ENCODE results near the gene FMNL3.
"Not testable (repeated sequence)": the region's sequence is repeated elsewhere in the genome, so short reads cannot be mapped to it uniquely, and the experiment has no call there.

FMNL3 gene

GRCh38 chr12:49627752-49628360, 79.3 kb downstream of the FMNL3 start:
- DNase-seq (ENCODE audit: low spot score): no peak

DNA sequence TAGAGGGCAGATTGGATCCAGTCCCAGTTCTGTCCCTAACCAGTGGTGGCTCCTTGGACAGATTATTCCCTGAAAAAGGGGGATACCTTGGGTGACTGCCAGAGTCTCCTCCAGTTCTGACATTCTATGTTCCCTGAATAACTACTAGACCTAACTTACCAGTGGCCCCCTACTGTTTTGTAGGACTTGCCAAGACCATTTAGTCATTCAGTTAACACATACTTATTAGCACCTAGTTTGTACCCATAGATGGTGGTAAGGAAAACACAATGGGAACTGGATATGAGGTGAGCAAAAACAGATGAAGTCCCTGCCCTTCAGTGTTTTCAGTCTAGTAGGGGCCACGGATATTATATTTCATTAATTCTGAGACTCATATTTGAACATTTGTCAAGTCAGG, 80.4 kb downstream of the FMNL3 start:
- DNase-seq (ENCODE audit: low spot score): no peak

DNA sequence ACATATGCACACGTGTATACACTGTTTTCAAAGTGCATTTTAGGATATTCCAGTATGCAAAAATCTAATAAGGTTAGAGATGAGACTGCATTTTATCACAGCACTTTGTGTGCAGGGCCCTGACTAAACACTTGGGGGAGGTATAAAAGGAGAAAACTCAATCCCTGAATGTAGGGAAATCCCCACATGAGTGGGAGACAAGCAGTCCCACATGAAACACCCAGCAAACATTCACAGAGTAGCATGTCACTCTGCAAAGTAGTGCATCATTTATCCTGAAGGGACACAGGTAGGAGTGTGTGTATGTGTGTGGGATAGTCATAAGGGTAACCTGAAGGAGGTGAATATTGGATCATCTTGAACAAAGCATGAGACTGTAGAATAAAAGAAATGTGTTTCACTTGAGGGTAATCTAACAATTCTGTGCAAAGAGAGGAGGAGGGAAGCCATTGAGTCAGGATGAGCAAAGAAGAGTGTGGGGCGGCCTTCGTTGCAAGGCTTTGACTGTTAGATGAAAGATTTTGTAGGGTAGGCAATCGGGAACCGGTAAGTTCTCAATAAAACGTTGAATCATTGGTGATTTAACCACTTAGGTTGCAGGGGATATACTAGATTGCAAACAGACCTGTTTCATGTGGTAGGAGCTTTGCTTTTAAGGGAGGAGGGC, 80.9 kb downstream of the FMNL3 start:
- DNase-seq (ENCODE audit: low spot score): no peak

DNA sequence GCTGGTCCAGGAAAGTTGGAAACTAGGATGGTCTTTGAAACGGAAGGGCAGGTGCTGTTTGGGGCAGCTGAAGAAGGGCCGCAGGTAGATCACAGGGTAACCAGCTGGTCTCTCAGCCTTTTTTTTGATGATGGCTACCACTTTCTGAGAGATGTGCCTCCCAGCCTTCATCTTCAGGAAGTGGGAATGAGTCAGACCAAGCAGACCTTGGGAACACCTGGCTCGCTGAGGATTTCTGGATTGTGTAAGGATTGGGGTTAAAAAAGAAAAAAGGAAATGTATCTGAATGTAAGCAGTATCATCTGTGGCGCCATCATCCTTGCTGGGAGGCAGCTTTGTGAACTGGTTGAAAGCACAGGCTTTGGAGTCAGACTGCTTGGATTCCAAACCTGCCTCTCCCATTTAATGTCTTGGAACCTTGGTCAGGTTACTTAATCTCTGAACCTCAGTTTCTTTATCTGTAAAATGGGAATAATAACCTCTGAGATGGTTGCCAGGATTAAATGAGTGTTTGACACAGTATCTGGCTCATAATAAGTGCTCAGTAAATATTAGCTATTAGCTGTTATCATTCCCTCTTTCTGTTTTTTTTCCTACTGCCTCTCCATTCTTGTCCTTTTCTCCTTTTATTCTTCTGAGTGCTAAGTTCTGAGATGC, 82.2 kb downstream of the FMNL3 start:
- DNase-seq (ENCODE audit: low spot score): no peak

GRCh38 chr12:49623142-49623904, 83.9 kb downstream of the FMNL3 start, which contains the start of gene PRPF40B:
PRPF40B (plus strand) TSS chr12:49623561; CDS start chr12:49623591, 30 bp downstream.
- peak; percentile 83 for DNase-seq (ENCODE audit: low spot score)

DNA sequence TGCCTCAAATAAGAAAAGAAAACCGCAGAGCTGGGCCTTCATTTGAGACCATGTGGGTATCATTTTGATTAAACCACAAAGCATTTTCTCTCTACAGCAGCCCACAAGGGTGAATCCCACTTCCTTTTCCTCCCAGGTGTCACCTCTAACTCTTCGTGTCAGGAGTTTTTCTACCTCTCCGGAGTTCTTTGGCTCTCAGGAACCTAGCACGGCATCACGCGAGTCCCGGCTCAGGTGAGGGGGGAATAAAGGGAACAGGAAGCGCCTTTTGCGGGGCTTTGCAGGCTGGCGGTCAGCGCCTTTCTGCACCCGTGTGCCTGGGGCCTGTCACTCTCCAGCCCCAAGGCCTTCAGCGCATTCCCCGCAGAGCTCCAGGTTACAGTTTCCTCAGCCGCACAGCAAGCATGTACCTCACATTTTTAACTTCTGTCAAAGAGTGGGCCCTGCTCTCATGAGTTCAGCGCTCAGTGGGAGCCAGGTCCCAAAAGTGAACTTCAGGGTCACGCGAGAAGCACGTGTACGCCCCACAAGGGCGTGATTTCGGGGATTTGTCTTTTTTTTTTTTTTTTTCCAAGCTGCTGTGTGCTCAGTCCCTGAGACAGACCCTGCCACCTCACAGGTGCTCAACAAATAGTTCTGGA, 84.6 kb downstream of the FMNL3 start:
- DNase-seq (ENCODE audit: low spot score): no peak

DNA sequence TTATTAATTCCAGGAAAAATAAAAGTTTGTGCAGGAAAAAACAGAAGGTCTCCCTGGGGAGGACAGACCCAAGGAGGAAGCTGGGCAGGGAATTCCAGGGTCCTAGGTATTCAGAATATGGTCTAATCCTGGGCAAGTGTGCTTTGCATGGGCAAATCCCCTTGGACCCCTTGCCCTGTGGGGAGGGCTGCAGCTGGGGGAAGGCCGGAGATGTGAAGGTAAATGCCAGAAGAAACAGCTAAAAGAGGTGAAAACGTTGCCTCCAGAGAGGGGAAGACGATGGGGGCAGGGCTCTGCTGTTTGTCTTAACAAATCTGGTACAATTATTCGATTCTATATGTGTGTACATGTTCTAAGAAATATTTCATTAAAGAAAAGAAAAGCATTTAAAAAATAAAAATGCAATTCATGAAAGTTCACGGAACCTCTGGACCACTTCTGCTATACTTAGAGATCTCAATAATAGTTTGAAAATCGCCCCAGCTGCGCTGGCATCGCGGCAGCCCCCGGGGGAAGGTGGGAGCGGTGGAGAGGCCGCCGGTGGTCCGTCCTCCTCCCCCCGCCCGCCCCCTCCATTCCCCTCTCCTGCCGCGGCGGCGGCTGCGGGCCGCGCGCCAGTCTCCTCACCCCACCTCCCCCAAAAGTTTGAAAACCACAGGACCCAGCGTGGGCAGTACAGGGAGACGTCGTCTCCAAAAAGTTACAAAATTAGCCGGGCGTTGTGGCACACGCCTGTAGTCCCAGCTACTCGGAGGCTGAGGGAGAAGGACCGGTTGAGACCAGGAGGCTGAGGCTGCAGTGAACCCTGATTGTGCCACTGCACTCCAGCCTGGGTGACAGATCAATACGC, 85.3 kb downstream of the FMNL3 start:
- no peak for DNase-seq (ENCODE audit: low spot score)

- DNase-seq (ENCODE audit: low spot score): no peak
These were observed 87.9 kb downstream of the FMNL3 start for GRCh38 chr12:49619286-49619685.

- DNase-seq (ENCODE audit: low spot score): no peak
These were observed 88.6 kb downstream of the FMNL3 start for GRCh38 chr12:49618576-49618975.

- DNase-seq (ENCODE audit: low spot score): no peak
These were observed 90.5 kb downstream of the FMNL3 start for GRCh38 chr12:49616533-49617219.

DNA sequence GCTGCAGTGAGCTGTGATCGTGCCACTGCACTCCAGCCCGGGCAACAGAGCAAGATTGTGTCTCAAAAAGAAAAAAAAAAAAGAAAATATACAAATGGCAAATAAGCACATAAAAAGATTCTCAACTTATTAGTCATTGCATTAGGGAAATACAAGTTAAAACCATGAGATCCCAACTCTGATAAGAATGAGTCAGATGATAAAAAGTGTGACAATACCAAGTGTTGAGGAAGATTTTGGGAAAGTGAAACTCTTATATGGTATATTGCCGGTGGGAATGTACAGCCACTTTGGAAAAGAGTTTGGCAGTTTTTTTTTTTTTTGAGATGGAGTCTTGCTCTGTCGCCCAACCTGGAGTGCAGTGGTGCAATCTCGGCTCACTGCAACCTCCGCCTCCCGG, 91.5 kb downstream of the FMNL3 start:
- no peak for DNase-seq (ENCODE audit: low spot score)

DNA sequence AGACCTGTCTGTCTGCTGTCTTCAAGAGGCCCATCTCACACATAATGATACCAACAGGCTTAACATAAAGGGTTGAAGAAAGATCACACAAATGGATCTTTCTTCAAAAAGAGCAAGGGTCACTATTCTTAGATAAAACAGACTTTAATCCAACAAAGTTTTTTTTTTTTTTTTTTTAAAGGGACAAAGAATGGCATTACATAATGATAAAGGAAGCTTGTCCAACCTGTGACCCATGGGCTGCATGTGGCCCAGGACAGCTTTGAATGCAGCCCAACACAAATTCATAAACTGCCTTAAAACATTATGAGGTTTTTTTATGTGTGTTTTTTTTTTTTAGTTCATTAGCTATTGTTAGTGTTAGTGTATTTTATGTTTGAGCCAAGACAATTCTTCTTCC, 95.0 kb downstream of the FMNL3 start:
- DNase-seq (ENCODE audit: low spot score): no peak

DNA sequence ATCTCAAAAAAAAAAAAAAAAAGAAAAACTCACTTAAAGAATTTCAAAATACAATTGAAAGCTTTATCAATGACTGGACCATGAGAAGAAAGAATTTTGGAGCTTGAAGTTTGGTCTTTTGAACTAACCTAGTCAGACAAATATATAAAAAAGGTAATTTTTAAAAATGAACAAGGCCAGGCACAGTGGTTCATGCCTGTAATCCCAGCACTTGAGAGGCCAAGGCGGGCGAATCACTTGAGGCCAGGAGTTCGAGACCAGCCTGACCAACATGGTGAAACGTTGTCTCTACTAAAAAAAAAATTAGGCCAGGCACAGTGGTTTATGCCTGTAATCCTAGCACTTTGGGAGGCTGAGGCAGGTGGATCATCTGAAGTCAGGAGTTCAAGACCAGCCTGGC, 96.4 kb downstream of the FMNL3 start:
- DNase-seq (ENCODE audit: low spot score): not testable (repeated sequence)

GRCh38 chr12:49609875-49610154, 97.4 kb downstream of the FMNL3 start:
- no peak for DNase-seq (ENCODE audit: low spot score)

- no peak for DNase-seq (ENCODE audit: low spot score)
These were observed 97.9 kb downstream of the FMNL3 start for GRCh38 chr12:49609059-49609874.

DNA sequence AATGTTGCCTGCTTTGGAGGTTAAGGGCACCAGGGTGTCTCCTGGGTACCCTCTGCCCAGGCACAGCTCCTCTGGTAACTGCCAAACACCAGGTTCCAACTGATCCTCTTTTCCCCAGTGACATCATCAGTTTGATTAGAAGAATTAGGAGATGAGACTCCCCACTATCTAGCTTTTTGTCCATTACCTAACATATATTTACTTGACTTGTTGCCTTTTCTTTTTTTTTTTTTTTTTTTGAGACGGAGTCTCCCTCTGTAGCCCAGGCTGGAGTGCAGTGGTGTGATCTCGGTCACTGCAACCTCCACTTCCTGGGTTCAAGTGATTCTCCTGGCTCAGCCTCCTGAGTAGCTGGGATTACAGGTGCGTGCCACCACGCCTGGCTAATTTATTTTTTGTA, 101.7 kb downstream of the FMNL3 start, which contains the start of gene FAM186B:
TSS of gene FAM186B (minus strand) at position 101 of the 400 bp plus-strand sequence. CDS start 162 bp downstream, outside the sequence.
- DNase-seq (ENCODE audit: low spot score): not testable (repeated sequence)

DNA sequence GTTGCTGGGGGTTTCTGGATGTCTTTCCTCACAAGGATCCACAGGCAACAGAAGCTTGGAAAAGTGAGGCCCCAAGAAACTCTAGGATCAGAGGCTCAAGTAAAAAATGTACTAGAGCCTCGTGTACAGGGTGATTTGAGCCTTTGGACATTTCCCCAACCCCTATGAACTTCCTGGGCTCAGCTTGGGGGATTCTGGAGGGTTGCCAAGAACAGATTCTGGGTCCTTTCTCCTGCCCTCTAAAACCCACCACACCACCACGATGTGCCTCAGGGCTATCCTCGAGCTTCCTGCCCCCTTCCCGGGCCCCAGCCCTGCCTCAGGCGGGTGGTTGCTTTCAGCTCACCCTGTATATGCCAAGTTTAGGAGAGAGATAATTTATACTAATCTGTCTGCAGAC, 102.3 kb downstream of the FMNL3 start:
- no peak for DNase-seq (ENCODE audit: low spot score)

- no peak for DNase-seq (ENCODE audit: low spot score)
These were observed 103.5 kb downstream of the FMNL3 start for GRCh38 chr12:49603721-49604120.

- no peak for DNase-seq (ENCODE audit: low spot score)
These were observed 107.2 kb downstream of the FMNL3 start for GRCh38 chr12:49599961-49600360.

GRCh38 chr12:49598527-49598926, 108.7 kb downstream of the FMNL3 start:
- no peak for DNase-seq (ENCODE audit: low spot score)

Measured in pons (tissue), 1 donor.